Activated CD8-positive, alpha-beta T cell treated with anti-CD3 and anti-CD28 coated beads for 36 hours (primary cell): ENCODE data around the gene KREMEN2. TPM values are rescaled to one million over a fixed set of nuclear protein-coding genes. Genes with fewer than 3 reads are reported as not detected.

Experiments
- ATAC-seq: fragments of 200-7000 bp; cut with Tn5 transposase; one replicate; pipeline ENCODE4 v1.10.0; 2021; ENCODE audit warnings: mild to moderate bottlenecking, moderate library complexity
- CTCF ChIA-PET: fragments of 350-600 bp; sonication (Branson Sonifier 250); formaldehyde crosslinking; loops from one replicate; lab custom pipeline; 2021; ENCODE audit warnings: antibody characterized with exemption; lab: Charles Lee
- POLR2A ChIA-PET: fragments of 350-600 bp; sonication (Branson Sonifier 250); formaldehyde crosslinking; loops from one replicate; lab custom pipeline; 2021; ENCODE audit warnings: antibody characterized with exemption; lab: Charles Lee
- DNase-seq: peaks from one replicate; pipeline ENCODE4 v3.0.0-alpha.2; 2020
- H3K27ac Mint-ChIP-seq: one replicate; pipeline ENCODE4 v1.8.0; 2021; ENCODE audit warnings: mild to moderate bottlenecking, mixed read lengths
- H3K27me3 Mint-ChIP-seq: one replicate; pipeline ENCODE4 v1.8.0; 2021; ENCODE audit warnings: mixed read lengths
- H3K36me3 Mint-ChIP-seq: one replicate; pipeline ENCODE4 v1.8.0; 2021; ENCODE audit warnings: low read depth, mixed read lengths
- H3K4me1 Mint-ChIP-seq: one replicate; pipeline ENCODE4 v1.8.0; 2021; ENCODE audit warnings: low read depth, mixed read lengths
- H3K4me3 Mint-ChIP-seq: one replicate; pipeline ENCODE4 v1.8.0; 2021; ENCODE audit warnings: mild to moderate bottlenecking, moderate library complexity, mixed read lengths
- H3K9me3 Mint-ChIP-seq: one replicate; pipeline ENCODE4 v1.8.0; 2021; ENCODE audit warnings: mixed read lengths
- CTCF ChIP-seq: fragments of 200-600 bp; IDR thresholded peaks from one replicate; pipeline ENCODE4 v1.8.0; 2022; ENCODE audit warnings: antibody characterized with exemption, mild to moderate bottlenecking
- intact Hi-C: fragments of 100-400 bp; cut with micrococcal nuclease; formaldehyde crosslinking; loops from one replicate; pipeline ENCODE4 v1.10.0; 2022
- total RNA-seq, 2 experiments: library from RNA; stranded (reverse); gene quantifications; one replicate each; pipeline ENCODE4 v1.2.3, GENCODE V29; 2021

The KREMEN2 gene
- total RNA-seq, 2 experiments from 2014 or later: 0.22 TPM; not detected in 1

- Mint-ChIP-seq H3K27me3 (peaks cover 5% of the 10 kb centered on the region), H3K36me3 (peaks cover 48% of the 10 kb centered on the region), H3K4me1 (peaks cover 14% of the 10 kb centered on the region), H3K9me3 (no peaks in the 10 kb centered on the region), H3K4me3 (no peak overlapping the region), H3K27ac (no peak overlapping the region)
- POLR2A ChIA-PET: interaction anchor here (1.5 to 1.7 kb wide), 2 partner anchors 17 to 28 kb away, joined by 3 to 5 read pairs; no protein-coding TSS in a partner anchor
- intact Hi-C loops: no loop called here
- DNase-seq (no peak), ATAC-seq (no peak)
- CTCF ChIA-PET: interaction anchor here (1.2 to 2.1 kb wide), 2 partner anchors 8 to 54 kb away, joined by 3 to 6 read pairs; no protein-coding TSS in a partner anchor
- no peak for TF ChIP-seq CTCF
These were observed 9.0 kb downstream of the KREMEN2 start for GRCh38 chr16:2973093-2973492.

GRCh38 chr16:2973605-2974318 lies 9.7 kb downstream of the KREMEN2 start:
- ATAC-seq: no peak
- H3K9me3 Mint-ChIP-seq: no peaks in the 10 kb centered on the region
- ChIA-PET POLR2A (interaction anchor here (0.6 to 0.7 kb wide), 2 partner anchors 9 to 24 kb away, joined by 3 read pairs; no protein-coding TSS in a partner anchor), CTCF (interaction anchor here (2.1 kb wide), 1 partner anchor 53 kb away, joined by 6 read pairs; no protein-coding TSS in a partner anchor)
- DNase-seq: no peak
- no peak overlapping the region for H3K27ac Mint-ChIP-seq
- no peaks in the 10 kb centered on the region for H3K27me3 Mint-ChIP-seq
- H3K4me1 Mint-ChIP-seq: peaks cover 9% of the 10 kb centered on the region
- no peak for TF ChIP-seq CTCF
- intact Hi-C loops: no loop called here
- no peak overlapping the region for H3K4me3 Mint-ChIP-seq
- peaks cover 51% of the 10 kb centered on the region for H3K36me3 Mint-ChIP-seq

- no peaks in the 10 kb centered on the region for H3K27me3 Mint-ChIP-seq
- peaks cover 11% of the 10 kb centered on the region for H3K4me1 Mint-ChIP-seq
- no peak for DNase-seq
- ATAC-seq: no peak
- CTCF ChIA-PET: no interaction called here
- H3K36me3 Mint-ChIP-seq: peaks cover 54% of the 10 kb centered on the region
- no peak overlapping the region for H3K4me3 Mint-ChIP-seq
- H3K9me3 Mint-ChIP-seq: no peaks in the 10 kb centered on the region
- no peak overlapping the region for H3K27ac Mint-ChIP-seq
- no peak for TF ChIP-seq CTCF
- POLR2A ChIA-PET: interaction anchor here (0.6 to 0.7 kb wide), 3 partner anchors 9 to 107 kb away, joined by 3 read pairs; no protein-coding TSS in a partner anchor
- intact Hi-C loops: no loop called here
These were observed 10.4 kb downstream of the KREMEN2 start for GRCh38 chr16:2974319-2975056.

- intact Hi-C loops: no loop called here
- Mint-ChIP-seq H3K4me1 (peaks cover 11% of the 10 kb centered on the region), H3K36me3 (peaks cover 55% of the 10 kb centered on the region), H3K27ac (no peak overlapping the region), H3K4me3 (no peak overlapping the region), H3K27me3 (no peaks in the 10 kb centered on the region), H3K9me3 (no peaks in the 10 kb centered on the region)
- no peak for TF ChIP-seq CTCF
- ChIA-PET POLR2A (interaction anchor here (0.7 kb wide), 1 partner anchor 107 kb away, joined by 3 read pairs; no protein-coding TSS in a partner anchor), CTCF (no interaction called here)
- ATAC-seq: no peak
- no peak for DNase-seq
These were observed 11.2 kb downstream of the KREMEN2 start for GRCh38 chr16:2975161-2975795.
